Limb (tissue), 2 donors: ENCODE results near the gene RBM33.

Experiments
- DNase-seq, 2 donors: peaks; one replicate each; pipeline ENCODE4 v3.0.0-alpha.2; 2016; ENCODE audit errors: extremely low spot score in 2 of 2

The RBM33 gene

DNA sequence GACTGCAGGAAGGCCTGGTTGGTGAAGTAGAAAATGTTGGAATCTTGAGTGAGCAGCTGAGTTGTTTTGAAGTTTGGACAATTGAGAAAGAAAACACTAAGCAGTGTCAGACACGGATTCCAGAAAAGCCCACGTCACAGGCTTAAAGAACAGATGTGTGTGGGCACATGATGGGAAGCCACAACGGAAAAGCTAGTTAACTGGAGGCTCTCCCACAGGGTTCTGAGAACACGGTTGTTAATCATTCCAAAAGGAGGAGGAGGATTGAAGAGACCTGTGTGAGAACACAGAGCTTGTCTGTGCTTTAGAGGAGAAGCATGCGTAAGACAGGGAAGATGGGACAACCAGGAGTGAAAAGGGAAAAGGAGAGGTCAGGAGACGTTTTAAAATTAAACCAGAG lies 125.2 kb downstream of the RBM33 start:
- DNase-seq: no peak

- DNase-seq: no peak
Measured at GRCh38 chr7:155770241-155770640, 125.8 kb downstream of the RBM33 start.

GRCh38 chr7:155773531-155773930 lies 129.1 kb downstream of the RBM33 start:
- peak in 1 of 2 donors; percentile 1 for DNase-seq

DNA sequence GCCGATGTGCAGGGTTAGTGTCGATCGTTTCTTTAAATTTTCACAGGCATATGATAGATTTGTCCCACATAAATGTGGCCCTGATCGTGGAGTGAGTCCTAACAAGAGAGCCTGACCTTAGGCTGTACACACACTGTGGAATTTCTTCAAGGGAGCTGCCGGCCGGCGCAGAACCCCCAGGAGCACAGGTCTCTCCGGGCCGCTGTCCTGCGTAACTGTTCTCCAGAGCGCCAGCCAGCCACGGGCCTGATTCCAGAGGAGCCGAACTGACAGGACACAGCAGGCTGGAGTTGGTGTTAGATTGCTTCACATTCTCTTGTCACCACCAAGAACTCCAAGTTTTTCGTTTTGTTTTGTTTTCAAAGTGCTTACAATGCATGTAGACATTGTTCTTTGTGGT lies 130.5 kb downstream of the RBM33 start:
- DNase-seq: no peak

DNA sequence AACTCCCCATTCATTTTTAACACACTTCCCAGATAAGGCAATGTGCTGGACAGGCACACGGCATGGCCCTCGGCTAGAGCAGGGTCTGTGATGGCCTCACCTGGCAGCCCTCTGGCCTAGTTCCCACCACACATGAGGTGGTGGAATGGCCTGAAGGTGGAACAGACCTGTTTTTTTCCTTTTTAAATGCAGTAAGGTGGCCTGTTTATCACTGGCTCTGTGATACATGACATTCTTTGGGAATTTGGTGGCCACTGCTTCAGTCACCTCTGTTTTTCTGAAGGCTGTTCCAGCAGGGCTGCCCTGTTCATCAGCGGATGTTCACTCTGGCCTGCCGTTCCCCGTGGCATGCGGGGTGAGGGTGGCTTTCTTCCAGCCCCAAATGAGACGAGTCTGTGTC lies 131.2 kb downstream of the RBM33 start:
- DNase-seq: no peak

- no peak for DNase-seq
Measured at GRCh38 chr7:155776606-155777005, 132.1 kb downstream of the RBM33 start.

DNA sequence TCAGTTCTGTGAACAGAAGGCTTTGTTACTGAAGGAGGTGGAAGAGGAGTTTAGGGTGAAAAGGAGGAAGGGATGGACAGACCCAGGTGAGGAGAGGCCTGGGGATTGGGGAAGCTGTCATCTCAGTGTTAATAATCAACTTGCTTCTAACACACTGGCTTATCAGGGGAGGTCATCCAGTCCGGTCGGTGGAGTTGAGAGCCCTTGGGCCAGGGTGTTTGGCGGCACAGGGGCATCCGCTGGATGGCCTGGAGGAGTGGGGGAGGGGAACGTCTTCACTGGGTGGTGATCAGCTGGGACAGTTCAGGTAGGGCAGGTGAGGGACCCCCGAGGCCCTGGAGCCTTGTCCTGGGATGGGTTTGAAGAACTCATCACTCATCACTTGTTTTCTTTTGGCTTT lies 133.9 kb downstream of the RBM33 start:
- no peak for DNase-seq

- DNase-seq: no peak
Measured at GRCh38 chr7:155780884-155781283, 136.4 kb downstream of the RBM33 start.

- DNase-seq: no peak
Measured at GRCh38 chr7:155781433-155781832, 137.0 kb downstream of the RBM33 start.

DNA sequence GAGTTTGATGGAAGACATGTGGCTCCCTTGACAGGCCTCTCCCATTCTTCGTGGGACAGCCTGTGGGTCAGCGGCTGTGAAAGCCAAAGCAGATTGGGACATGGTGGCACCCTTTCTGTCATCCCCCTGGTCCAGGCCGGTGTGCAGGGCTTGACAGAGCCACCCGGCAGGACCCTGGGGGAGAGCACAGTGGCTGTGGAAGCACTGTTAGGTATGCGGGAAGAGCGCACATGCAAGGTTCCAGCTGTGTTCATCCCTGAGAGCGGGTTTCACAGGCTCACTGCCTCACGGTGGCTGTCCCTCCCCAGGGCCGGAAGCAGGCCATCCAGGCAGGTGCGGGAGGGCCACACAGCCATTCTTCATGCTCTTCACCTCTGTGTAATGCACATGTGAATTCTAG lies 138.0 kb downstream of the RBM33 start:
- no peak for DNase-seq

- DNase-seq: no peak
Measured at GRCh38 chr7:155785536-155785935, 141.1 kb downstream of the RBM33 start.

DNA sequence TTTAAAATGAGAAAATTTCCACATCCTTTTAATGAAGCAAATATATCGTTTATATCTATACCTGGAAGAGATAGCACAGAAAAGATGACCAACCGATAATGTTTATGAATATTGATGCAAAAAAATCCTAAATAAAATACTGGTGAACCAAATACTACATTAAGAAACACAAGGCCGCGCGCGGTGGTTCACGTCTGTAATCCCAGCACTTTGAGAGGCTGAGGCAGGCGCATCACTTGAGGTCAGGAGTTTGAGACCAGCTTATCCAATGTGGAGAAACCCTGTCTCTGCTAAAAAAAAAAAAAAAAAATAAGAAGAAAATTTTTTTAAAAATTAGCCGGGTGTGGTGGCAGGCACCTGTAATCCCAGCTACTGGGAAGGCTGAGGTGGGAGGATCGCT lies 142.0 kb downstream of the RBM33 start:
- DNase-seq: no peak

GRCh38 chr7:155787171-155787851 lies 142.8 kb downstream of the RBM33 start:
- no peak for DNase-seq

DNA sequence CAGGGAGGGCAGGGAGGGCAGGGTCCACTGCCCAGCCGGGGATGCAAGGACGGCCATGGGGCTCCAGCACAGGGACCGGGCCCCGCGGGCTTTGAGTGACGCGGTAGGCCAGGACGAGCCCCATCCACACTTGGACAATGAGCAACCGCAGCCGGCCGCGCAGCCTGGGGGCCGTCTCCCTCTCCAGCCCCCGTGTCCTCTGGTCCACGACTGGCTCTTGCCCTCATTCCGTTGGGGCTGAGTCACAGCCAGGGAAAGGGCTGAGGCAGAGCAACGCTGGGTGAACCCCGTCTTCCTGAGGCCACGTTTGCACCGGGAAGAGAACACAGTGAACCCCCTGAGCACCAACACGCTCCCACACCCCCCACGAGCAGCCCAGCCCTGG lies 144.1 kb downstream of the RBM33 start:
- no peak for DNase-seq

DNA sequence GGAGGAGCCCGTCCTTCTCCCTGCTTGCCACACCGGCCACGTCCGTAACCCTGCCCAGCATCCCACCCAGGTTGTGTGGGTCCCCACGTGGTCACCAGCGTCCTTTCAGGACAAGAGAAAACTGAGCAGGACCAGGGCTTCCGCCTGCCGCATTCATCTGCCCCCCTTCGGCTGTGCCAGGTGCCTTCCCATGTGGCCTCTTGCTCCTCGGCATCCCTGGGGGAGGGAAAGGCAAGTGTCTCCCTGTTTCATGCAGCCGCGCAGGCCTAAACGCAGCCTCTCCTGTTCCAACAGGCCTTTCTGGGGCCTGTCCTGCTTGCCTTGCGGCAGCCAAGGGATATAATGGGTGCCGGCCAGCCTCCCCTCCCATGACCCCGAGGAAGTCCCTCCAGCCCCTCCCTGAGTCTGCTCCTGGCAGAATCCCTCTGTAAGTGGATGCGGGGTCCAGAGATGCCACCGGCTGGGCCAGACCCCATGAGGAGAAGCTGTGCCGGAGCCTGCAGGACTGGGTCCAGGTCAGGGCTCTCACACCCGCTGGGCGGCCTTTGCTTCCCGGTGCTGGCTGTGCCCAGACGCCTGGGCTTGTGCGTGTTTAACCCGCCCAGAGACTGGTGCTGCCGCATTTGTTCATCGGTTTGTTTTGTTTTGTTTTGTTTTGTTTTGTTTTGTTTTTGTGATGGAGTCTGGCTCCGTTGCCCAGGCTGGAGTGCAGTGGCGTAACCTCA lies 144.7 kb downstream of the RBM33 start:
- no peak for DNase-seq

- no peak for DNase-seq
Measured at GRCh38 chr7:155790666-155791065, 146.2 kb downstream of the RBM33 start.

DNA sequence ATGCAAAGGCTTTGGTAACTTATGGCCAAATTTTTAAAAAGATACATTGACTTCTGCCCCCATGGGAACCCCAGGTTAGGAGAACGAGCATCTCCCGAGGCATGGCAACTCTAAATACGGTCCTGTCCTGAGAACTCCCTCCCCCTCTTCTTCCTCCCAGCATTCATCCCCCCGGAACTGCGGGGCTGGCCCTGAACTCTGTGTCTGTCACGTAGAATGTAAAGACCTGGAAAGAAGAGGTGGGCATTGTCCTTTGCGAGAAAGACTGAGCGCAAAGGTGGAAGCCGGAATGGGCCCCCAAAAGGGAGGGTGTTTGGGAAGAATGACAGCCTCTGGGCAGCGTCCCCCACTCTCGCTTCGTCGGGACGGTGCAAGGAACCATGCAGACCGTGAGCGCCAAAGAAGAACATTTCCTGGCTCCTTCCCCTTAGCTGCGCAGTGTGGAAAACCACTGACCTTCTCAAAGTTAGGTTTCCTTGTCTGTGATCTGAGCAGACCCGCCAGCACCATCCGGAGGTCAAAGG lies 146.8 kb downstream of the RBM33 start:
- DNase-seq: no peak

GRCh38 chr7:155791836-155792235 lies 147.4 kb downstream of the RBM33 start:
- DNase-seq: no peak

GRCh38 chr7:155792315-155792960 lies 148.0 kb downstream of the RBM33 start:
- no peak for DNase-seq

GRCh38 chr7:155792999-155793560 lies 148.6 kb downstream of the RBM33 start:
- no peak for DNase-seq

GRCh38 chr7:155793720-155794119 lies 149.3 kb downstream of the RBM33 start:
- DNase-seq: no peak

GRCh38 chr7:155794196-155794595 lies 149.7 kb downstream of the RBM33 start:
- no peak for DNase-seq
